Measurements from ENCODE around the gene FARP1. TPM values are rescaled to one million over a fixed set of nuclear protein-coding genes. Genes with fewer than 3 reads are reported as not detected.

FARP1 gene
- total RNA-seq, 2 donors from 2014 or later, result 23.7 to 26.3 TPM

- ATAC-seq (no peak), DNase-seq (no peak)
- intact Hi-C loops (cut with DNase I), result no loop called here
Observed at GRCh38 chr13:98129059-98129746, 13.7 kb upstream of the FARP1 start.

GRCh38 chr13:98133946-98134345 lies 8.9 kb upstream of the FARP1 start:
- DNase-seq, result no peak
- intact Hi-C loops (cut with DNase I), result no loop called here
- no peak for ATAC-seq

GRCh38 chr13:98134901-98135300 lies 8.0 kb upstream of the FARP1 start:
- intact Hi-C loops (cut with DNase I), result no loop called here
- DNase-seq, result no peak
- no peak for ATAC-seq

- DNase-seq, result no peak
- ATAC-seq, result no peak
- intact Hi-C loops (cut with DNase I), result no loop called here
Observed at GRCh38 chr13:98141091-98141490, 1.8 kb upstream of the FARP1 start.

- ATAC-seq (peak; percentile 1 to 8), DNase-seq (peak; percentile 39)
- intact Hi-C loops (cut with DNase I), result no loop called here
Observed at GRCh38 chr13:98141509-98142379, 1.1 kb upstream of the FARP1 start.

- DNase-seq, result peak; percentile 59
- intact Hi-C loops (cut with DNase I), result no loop called here
Observed at GRCh38 chr13:98143157-98143553, 261 bp downstream of the FARP1 start.

GRCh38 chr13:98143601-98144026 lies 720 bp downstream of the FARP1 start:
- DNase-seq (peak; percentile 39), ATAC-seq (peak; percentile 18 to 20)
- intact Hi-C loops (cut with DNase I), result no loop called here

More at GRCh38 chr13:98143157-98143553, 261 bp downstream of the FARP1 start:
- peak; percentile 54 to 58 for ATAC-seq

- intact Hi-C loops (cut with DNase I), result no loop called here
- peak in 1 of 2 donors; percentile 15 for ATAC-seq
- peak; percentile 25 for DNase-seq
Observed at GRCh38 chr13:98144027-98144741, 1.3 kb downstream of the FARP1 start.

- DNase-seq (no peak), ATAC-seq (no peak)
- intact Hi-C loops (cut with DNase I), result no loop called here
Observed at GRCh38 chr13:98144801-98145350, 2.0 kb downstream of the FARP1 start.

- intact Hi-C loops (cut with DNase I), result no loop called here
- no peak for ATAC-seq
- DNase-seq, result no peak
Observed at GRCh38 chr13:98147521-98147920, 4.6 kb downstream of the FARP1 start.

- DNase-seq, result no peak
- intact Hi-C loops (cut with DNase I), result no loop called here
- ATAC-seq, result no peak
Observed at GRCh38 chr13:98150832-98151479, 8.1 kb downstream of the FARP1 start.

- intact Hi-C loops (cut with DNase I), result no loop called here
- ATAC-seq (peak; percentile 15 to 38), DNase-seq (no peak)
Observed at GRCh38 chr13:98155475-98156109, 12.7 kb downstream of the FARP1 start.

- DNase-seq, result no peak
- intact Hi-C loops (cut with DNase I), result no loop called here
- no peak for ATAC-seq
Observed at GRCh38 chr13:98156259-98156658, 13.4 kb downstream of the FARP1 start.

GRCh38 chr13:98157188-98157587 lies 14.3 kb downstream of the FARP1 start:
- no peak for ATAC-seq
- intact Hi-C loops (cut with DNase I), result no loop called here
- DNase-seq, result no peak

- DNase-seq (no peak), ATAC-seq (no peak)
- intact Hi-C loops (cut with DNase I), result no loop called here
Observed at GRCh38 chr13:98157609-98158008, 14.7 kb downstream of the FARP1 start.

GRCh38 chr13:98158172-98158899 lies 15.4 kb downstream of the FARP1 start:
- DNase-seq (no peak), ATAC-seq (no peak)
- intact Hi-C loops (cut with DNase I), result no loop called here

GRCh38 chr13:98162935-98163334 lies 20.0 kb downstream of the FARP1 start:
- ATAC-seq, result no peak
- DNase-seq, result no peak
- intact Hi-C loops (cut with DNase I), result no loop called here

GRCh38 chr13:98169331-98169730 lies 26.4 kb downstream of the FARP1 start:
- ATAC-seq (no peak), DNase-seq (no peak)
- intact Hi-C loops (cut with DNase I), result no loop called here
